ENCODE measurements around the gene PYHIN1. TPM values are rescaled to one million over a fixed set of nuclear protein-coding genes. Genes with fewer than 3 reads are reported as not detected.

The PYHIN1 gene
- under 1 TPM; 0.08 to 0.67 (median 0.40) TPM for polyA plus RNA-seq

DNA sequence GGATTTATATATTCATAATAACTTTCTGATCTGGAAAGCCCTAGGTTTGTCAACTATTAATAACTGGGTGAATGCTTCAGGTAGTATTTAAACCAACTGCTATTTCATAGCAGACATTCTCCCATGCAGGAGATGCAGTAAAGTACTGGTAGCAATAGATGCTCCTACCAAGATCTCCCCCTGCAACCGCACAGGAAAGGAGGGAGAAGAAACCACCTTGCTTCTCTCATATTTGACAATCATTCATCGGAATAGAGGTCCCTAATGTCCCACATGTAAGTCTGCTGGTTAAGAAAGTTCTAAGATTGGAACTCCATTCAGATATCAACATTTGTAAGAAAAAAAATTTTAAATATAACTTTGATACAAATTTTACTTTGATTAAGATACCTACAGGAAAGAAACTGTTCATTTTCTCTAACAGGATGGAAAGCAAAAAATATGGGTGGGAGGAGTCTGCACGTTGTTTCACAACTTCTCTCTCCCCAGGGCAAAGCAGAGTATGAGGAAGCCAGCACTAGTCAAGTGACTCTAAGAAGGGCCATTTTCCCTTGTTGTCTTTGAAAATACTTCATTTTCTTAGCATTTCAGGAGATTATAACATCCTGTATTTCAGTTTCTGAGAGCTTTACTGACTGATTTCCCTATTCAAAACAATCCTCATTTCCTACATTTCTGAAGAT is at the start of gene PYHIN1:
Gene PYHIN1, plus strand, starts transcription at position 498 of the 683 bp plus-strand sequence. CDS start 5,359 bp downstream, outside the sequence.
- 60 to 62% (median 61%) methylated on average over 3 of the region's 3 CpGs for WGBS, 3 donors
- H3K27ac ChIP-seq (ENCODE audit: low read depth, low read length) = no peak within 1 kb of the TSS

DNA sequence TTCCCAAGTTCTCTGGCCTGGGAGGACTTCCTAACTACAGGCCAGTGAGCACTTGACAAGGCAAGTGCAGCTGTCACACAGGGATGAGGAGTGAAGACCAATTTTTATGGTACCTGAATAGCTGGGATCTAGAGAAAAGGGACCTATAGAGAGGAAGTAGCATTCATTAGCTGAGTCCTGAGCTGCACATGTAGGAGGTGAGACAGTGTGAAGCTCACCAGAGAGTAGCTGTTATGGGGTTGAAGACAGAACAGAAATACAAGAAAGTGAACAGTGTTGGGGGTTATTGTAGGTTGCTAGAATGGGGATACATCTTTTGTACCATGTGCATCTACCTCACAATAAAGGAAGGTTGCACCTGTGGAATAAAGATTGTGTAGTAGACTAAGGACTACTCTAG is 37.7 kb upstream of the PYHIN1 start:
- no peak overlapping the region for H3K27ac ChIP-seq (ENCODE audit: low read depth, low read length)

DNA sequence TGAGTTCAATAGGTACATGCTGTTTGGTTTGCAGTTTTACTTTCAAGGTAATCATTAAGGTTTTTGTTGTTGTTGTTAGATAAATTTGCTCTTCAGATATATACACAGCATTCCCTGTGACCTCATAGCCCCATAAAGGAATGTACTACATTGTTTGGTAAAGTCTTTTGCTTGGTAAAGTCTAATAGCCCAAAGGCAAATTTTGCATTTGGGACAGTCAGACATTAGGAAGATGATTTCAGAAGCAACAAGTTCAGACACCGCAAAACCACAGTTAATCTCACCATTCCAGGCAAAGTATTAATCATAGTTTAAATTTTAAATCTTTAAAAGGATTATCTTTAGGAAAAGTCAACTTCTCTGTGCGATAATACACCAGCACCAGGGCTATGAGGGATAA is 32.6 kb upstream of the PYHIN1 start:
- no peak overlapping the region for H3K27ac ChIP-seq (ENCODE audit: low read depth, low read length)
- WGBS, 3 donors = 87% methylated on average over 2 of the region's 2 CpGs; no CpG with 5 or more reads in 2 of the 3 donors

DNA sequence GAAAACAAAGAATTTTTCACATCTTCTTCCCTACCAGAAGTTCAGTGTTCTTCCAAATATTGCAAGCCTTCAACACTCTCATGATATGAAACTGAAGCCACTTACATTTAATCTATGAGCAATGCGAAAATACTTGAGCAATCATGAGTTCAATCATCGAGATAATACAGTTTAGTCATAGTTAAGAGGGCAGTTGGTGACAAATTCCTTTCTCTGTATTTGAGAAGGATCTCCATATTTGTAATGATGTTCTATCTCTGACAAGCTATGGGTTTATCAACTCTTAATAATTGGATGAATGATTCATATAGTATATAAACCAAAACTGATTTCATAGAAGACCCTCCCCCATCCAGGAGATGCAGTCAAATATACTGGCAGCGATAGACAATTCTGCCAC is 29.7 kb upstream of the PYHIN1 start:
- 74 to 88% (median 87%) methylated on average over 3 of the region's 3 CpGs for WGBS, 3 donors
- no peak overlapping the region for H3K27ac ChIP-seq (ENCODE audit: low read depth, low read length)

DNA sequence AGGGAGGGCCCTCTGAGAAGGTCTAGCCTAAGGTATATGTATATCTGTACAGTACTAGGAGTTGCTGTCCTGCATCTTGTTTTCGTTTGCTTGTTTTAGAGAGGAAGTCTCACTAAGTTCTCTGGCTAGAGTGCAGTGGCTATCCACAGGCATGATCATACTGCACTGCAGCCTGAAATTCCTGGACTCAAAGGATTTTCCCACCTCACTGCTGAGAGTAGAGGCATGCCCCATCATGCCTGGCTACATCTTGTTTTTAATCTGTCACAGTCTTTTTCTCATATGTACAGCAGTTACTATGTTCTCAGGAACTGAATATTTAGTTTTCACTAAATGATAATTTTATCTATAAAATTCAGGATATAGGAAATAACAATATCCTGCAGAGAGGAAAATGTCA is 15.3 kb upstream of the PYHIN1 start:
- no peak overlapping the region for H3K27ac ChIP-seq (ENCODE audit: low read depth, low read length)
- 42 to 74% (median 63%) methylated on average over 1 of the region's 1 CpG for WGBS, 3 donors

DNA sequence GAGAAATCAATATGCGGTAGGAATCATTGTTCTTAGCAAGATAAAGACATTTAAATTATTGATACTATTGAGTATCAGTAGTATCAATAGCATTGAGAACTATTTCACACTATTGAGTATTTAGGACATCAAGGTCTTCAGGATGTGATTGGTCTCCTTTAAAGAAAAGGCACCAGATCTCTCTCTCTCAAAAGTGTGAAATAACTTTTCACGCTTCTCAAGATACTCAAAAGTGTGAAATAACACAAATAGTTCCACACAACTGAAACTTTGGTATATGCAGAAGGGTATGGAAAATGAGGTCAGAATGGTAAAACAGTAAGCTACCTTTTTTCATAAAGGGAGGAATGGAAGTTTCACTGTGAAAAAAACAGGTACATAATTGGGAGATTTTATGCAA is 6.7 kb upstream of the PYHIN1 start:
- no peak overlapping the region for H3K27ac ChIP-seq (ENCODE audit: low read depth, low read length)
- WGBS, 3 donors = 50 to 90% (median 81%) methylated on average over 2 of the region's 2 CpGs

DNA sequence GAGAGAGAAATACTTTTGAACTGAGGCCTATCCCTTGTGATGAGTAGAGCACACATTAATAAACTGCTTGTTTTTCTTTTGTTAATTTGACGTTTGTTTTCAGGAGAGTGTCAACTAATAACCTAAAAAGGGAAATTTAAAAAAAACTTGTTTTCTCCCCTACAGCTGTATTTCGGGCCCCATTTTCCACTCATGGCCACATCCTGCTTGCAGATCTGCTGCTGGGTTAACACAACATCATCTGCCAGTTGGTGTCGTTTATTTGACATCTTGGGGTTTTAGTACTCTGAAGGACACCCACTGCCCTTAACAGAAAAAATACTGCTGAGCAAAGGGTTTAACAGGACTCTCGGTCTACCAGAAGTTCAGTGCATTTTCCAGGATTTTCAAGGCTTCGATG is 848 bp upstream of the PYHIN1 start:
- 66 to 79% (median 75%) methylated on average over 5 of the region's 5 CpGs for WGBS, 3 donors
- no peak overlapping the region for H3K27ac ChIP-seq (ENCODE audit: low read depth, low read length)

DNA sequence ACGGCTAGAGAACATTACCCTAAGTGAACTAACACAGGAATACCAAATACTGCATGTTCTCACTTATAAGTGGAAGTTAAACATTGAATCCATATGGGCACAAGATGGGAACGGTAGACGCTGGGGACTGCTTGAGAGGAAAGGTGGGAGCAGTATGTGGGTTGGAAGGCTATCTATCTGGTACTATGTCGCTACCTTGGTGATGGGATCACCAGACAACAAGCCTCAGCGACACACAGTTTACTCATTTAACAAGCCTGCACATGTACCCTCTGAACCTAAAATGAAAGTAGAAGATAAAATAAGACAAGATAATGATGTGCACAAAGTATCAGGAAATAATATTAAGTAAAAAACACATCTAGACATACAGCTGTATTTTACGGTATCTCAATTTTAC is 819 bp downstream of the PYHIN1 start:
- no peak overlapping the region for H3K27ac ChIP-seq (ENCODE audit: low read depth, low read length)
- WGBS, 3 donors = 78 to 91% (median 91%) methylated on average over 6 of the region's 6 CpGs

DNA sequence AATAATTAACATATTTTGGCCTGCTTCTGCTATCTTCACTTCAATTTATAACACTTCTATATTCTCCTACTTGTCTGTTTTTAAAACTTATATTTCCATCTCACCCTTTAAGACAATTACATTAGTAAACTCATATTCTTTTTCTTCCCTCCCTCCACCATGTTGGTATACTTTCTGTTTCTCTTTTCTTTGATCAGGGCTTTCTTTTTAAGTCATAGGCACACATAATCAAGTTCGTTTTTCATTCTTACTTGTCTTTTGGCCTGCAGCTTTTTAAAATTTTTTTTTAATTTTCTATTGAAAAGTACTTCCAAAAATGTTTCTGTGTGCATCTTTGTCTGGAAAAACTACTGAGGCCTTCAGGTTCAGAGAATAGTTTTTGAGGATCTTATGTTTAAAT is 2.3 kb downstream of the PYHIN1 start:
- H3K27ac ChIP-seq (ENCODE audit: low read depth, low read length) = no peak overlapping the region
- WGBS, 3 donors = 18 to 44% (median 43%) methylated on average over 1 of the region's 1 CpG

DNA sequence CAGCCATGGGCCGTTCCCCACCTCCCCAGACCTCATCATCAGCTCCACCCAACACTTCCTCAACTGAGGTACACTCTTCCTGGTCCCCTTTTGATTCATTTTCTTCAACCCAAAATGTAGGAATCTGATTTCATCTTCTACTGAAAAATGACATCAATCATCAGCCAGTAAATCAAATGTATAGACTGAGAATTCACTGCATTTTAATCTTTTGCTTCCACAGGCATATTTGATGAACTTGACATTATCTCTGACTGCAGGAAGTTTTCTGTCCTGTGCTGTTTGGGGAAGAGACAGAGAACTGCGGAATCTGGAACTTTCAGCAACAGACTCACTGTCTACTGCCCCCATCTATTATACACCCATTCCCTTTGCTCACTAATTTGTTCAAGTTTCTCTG is 7.8 kb downstream of the PYHIN1 start:
- no peak overlapping the region for H3K27ac ChIP-seq (ENCODE audit: low read depth, low read length)
- WGBS, 3 donors = 71 to 94% (median 85%) methylated on average over 2 of the region's 2 CpGs

DNA sequence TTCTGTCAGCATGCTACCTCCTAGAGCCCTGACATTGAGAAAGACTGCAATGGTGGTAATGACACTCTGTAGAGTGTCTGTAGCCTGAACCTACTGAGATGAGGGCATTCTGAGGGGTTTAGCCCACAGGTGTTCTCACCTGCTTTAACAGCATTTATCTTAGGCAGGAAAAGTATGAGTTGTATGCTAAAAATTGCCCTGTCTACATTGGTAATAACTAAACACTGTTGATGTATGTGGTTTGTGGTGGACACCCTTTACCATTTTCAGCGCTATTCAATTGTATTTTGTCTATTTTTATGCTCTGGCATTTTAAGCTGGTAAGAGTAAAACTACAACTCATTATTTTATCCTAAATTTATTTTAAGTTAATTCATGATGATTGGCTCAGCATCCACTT is 10.0 kb downstream of the PYHIN1 start:
- WGBS, 3 donors = 85 to 96% (median 91%) methylated on average over 1 of the region's 1 CpG
- H3K27ac ChIP-seq (ENCODE audit: low read depth, low read length) = no peak overlapping the region

DNA sequence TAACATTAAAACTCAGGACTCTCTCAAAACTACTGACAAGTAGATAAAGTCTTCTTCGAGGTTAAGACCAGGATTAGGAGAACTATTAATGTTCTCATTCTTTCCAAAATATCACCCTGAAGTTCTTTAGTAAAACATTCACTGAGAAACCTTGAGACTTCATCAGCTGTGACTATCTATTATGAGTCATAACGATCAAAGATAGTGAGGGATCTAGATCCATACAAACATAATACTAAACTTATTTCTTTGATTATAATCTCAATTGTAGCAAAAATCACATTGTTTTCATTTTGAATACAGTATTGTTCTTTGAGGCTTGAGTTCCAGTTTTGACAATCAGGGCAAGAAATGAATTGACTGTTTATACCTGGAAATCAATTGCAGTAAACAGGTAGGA is 11.1 kb downstream of the PYHIN1 start:
- 59 to 84% (median 80%) methylated on average over 2 of the region's 2 CpGs for WGBS, 3 donors
- H3K27ac ChIP-seq (ENCODE audit: low read depth, low read length) = no peak overlapping the region

DNA sequence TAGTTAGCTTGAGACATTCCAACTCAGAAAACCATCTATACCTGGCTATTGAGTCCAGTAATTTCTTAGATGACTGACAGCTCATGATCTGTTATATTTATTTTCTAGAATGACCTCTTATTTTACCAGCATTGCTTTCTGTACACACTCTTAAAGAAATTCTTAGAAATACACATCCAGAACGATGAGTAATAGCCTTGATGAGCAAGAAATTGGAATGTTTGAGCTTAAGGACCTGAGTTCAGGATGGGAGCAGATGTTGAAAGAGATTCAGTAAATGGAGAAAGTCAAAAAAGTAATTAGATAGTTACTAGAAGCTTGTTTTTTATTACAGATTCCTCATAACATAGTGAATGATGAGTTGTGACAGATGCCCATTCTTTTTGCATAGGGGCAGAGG is 11.7 kb downstream of the PYHIN1 start:
- 37 to 69% (median 67%) methylated on average over 1 of the region's 1 CpG for WGBS, 3 donors
- no peak overlapping the region for H3K27ac ChIP-seq (ENCODE audit: low read depth, low read length)

DNA sequence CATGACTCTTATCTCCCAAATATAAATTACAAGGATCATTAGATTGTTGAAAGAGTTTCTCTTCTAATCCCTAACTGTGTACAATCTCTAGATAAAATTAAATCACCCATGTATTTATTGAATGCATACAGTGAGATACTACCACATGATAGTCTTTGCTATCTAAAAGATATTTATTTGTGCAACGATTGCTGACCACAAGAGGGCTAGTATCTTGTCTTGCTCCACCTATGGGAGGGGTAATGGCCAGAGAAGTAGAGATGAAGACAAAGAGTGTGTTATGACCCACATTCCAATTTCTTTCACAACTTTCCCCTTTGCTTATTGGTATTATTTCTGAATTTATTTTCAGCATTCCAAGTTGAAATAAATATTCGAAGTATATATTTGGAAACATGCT is 13.7 kb downstream of the PYHIN1 start:
- no peak overlapping the region for H3K27ac ChIP-seq (ENCODE audit: low read depth, low read length)
- WGBS, 3 donors = 58 to 79% (median 75%) methylated on average over 2 of the region's 2 CpGs

DNA sequence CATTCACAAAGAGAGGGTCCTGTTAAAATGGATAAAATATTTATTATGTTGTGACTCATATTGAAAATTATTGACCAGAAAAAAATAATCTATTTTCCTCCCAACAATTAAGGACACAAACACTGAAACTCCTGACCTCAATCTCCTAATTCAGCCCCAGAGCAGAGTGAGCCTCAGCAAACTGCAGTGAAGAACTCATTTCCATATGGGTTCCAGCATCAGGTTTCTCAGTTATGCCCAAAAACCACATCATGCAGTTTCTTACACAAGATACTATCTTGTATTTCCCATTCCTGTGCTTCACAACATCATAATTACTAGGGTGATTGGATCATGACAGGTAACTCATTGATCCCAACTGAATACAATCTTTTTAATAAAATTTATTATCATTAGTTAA is 15.4 kb downstream of the PYHIN1 start:
- H3K27ac ChIP-seq (ENCODE audit: low read depth, low read length) = no peak overlapping the region

DNA sequence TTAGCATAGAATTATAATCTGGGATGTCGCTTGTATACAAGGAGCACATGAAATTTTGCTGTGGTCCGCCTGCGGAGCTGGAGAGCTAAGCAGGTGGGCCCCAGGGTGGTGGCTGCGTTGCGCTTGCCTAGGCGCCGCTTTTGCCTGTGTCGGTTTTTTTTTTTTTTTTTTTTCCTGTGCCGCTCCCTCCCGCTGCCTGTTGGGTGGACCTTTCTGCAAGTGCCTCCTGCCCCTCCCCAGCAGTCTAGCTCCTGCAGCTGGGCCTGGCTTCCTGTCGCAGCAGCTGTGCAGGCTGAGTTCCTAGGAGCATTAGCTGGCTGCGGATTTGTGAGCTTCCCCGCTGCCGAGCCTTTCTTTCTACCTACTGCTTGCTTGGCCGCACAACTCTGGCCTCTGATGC is 20.6 kb downstream of the PYHIN1 start:
- H3K27ac ChIP-seq (ENCODE audit: low read depth, low read length) = no peak overlapping the region
- WGBS, 3 donors = 76 to 83% (median 82%) methylated on average over 15 of the region's 15 CpGs

DNA sequence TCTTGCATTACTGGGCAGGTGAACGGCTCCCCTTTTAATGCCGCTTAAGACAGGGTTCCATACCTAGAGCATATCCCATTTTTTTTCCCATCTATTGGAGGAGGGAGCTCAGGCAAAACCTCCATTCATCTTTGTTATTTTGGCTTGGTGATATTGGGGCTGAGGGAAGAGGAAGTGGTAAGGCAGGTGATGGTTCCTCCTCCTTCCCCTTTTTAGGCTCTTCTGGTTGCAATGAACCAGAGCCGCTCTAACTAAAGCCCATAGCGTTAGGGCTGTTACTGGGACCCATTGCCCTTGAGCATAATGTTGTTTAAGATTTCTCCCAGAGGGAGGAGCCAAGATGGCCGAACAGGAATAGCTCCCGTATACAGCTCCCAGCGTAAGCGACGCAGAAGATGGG is 21.1 kb downstream of the PYHIN1 start:
- 85 to 94% (median 90%) methylated on average over 9 of the region's 9 CpGs for WGBS, 3 donors
- no peak overlapping the region for H3K27ac ChIP-seq (ENCODE audit: low read depth, low read length)

DNA sequence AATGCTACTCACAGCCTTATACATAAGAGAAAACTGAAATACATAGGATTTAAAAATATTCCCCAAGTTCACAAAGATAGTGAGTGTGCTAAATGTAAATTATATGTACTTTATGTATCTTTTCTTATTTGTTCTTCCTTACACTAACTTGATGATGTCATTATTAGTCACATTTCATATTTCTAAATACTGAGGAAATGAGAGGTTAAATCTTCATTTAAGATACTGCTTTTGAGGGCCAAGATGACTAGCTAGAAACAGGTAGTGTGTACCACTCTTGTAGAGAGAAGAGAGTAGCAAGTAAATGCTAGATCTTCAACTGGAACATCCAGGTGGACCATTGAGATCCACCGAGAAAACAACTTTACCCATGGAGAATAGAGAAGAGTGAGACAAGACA is 29.8 kb downstream of the PYHIN1 start:
- no peak overlapping the region for H3K27ac ChIP-seq (ENCODE audit: low read depth, low read length)
- WGBS, 3 donors = 92 to 94% (median 93%) methylated on average over 1 of the region's 1 CpG

DNA sequence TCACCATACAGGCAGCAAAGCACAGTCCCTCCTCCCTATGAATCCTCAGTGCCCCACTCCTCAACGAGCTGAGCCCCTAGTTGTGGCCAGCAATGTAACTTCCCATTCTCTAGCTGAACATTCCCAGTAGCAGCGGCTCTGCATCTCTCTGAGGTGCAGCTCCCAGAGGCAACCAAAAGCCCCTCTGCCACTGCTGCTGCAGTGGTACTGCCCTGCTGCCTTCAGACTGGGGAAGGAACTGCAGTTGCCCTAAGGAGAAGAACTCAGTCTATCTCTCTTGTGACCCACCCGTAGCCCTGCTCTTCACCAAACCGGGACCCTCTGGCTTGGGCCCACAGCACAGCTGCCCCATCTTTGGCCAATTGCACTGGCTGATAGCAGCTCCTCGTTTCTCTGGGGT is 31.6 kb downstream of the PYHIN1 start:
- H3K27ac ChIP-seq (ENCODE audit: low read depth, low read length) = no peak overlapping the region
- WGBS, 3 donors = 40 to 57% (median 57%) methylated on average over 5 of the region's 5 CpGs

DNA sequence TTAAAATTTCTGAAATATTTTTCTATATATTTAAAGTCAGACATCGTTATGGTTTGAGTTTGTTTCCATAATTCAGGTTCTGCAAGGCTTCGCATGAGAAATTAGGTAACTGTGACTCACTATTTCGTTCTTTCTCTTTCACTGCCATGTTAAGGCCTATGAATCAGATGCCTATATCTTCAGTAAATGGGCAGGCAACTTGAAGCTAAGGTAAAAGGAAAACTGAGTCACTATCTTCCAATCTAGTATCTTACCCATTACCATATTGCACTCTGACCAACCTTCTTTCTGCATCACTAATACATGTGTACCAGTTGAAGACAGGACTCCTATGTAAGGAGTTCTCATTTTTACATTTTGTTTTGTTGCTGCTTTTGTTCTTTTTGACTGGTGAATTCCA is 37.8 kb downstream of the PYHIN1 start:
- H3K27ac ChIP-seq (ENCODE audit: low read depth, low read length) = no peak overlapping the region
- 74 to 85% (median 85%) methylated on average over 3 of the region's 3 CpGs for WGBS, 3 donors

DNA sequence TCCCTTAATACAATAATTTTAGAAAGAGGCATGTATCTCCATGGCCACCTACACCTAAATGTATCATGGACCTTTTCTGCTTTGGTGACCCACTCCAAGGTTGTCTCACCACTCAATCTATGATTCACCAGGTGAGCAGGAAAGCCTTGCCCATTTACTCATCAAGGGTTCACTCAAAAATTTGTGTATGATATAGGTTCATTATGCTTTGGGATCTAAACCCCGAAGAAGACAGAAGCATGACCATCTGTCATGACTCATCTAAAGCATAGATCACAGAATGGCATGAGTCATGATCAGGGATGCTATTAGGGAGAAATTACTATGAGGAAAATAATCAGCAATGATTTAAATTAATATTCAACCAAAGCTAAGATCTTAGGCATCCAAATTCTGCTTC is 38.5 kb downstream of the PYHIN1 start:
- WGBS, 3 donors = 79 to 89% (median 81%) methylated on average over 1 of the region's 1 CpG
- H3K27ac ChIP-seq (ENCODE audit: low read depth, low read length) = no peak overlapping the region

Measured in adipose tissue (tissue), 3 donors.